HepG2 (cell line): ENCODE measurements around the gene CRYBA1. TPM values are rescaled to one million over a fixed set of nuclear protein-coding genes. Genes with fewer than 3 reads are reported as not detected.

ENCODE experiments used
- ATAC-seq: fragments of 200-7000 bp; cut with Tn5 transposase; 3 replicates; pipeline ENCODE4 v1.9.1; 2020; ENCODE audit warnings: mild to moderate bottlenecking, moderate library complexity
- BruUV-seq: library from RNA; stranded (reverse); fragments of 400-500 nt; replicated peaks from 2 replicates; lab custom pipeline; 2021; lab: Mats Ljungman, UMichigan
- CTCF ChIA-PET: fragments of 300-600 bp; formaldehyde crosslinking; extraction: SDS; loops from one replicate; lab custom pipeline; 2021; ENCODE audit warnings: low total read pairs, inconsistent platforms, low intra/inter-chr PET ratio; lab: Yijun Ruan, JAX
- POLR2A ChIA-PET: fragments of 350-600 bp; sonication (Branson Sonifier 250); formaldehyde crosslinking; loops from one replicate; lab custom pipeline; 2020; ENCODE audit warnings: antibody characterized with exemption, inconsistent platforms; lab: Yijun Ruan, JAX
- DNase-seq: peaks from one replicate; pipeline ENCODE4 v3.0.0-alpha.2; 2015; ENCODE audit warnings: low spot score
- FAIRE-seq: peaks from 3 replicates; lab custom pipeline; 2011; peaks lifted over from hg19 to GRCh38; lab: Jason Lieb, UNC
- H2AFZ ChIP-seq: one replicate; pipeline ENCODE4 v1.6.1; 2011; ENCODE audit warnings: low read length, inconsistent platforms
- H3K27ac ChIP-seq: fragments of 300-600 bp; 3 replicates; pipeline ENCODE4 v1.8.0; 2011; ENCODE audit warnings: mixed run types, mild to moderate bottlenecking, mixed read lengths, low read length, inconsistent platforms; ENCODE audit not compliant: insufficient read depth; ENCODE audit errors: extremely low read length
- H3K27me3 ChIP-seq, 2 experiments: fragments of 200-600 bp in 1 of 2; 2 replicates in 1 of 2; 3 replicates in 1 of 2; pipeline versions ENCODE4 v1.6.0 to v1.8.0; 2011; ENCODE audit warnings: low read length in 2 of 2, mild to moderate bottlenecking in 2 of 2, moderate library complexity in 2 of 2, inconsistent platforms in 1 of 2; ENCODE audit not compliant: insufficient read depth in 2 of 2, control insufficient read depth in 1 of 2
- H3K36me3 ChIP-seq, 2 experiments: fragments of 200-600 bp in 1 of 2; replicated peaks in 1 of 2; 2 replicates in 1 of 2; 3 replicates in 1 of 2; pipeline versions ENCODE4 v1.5.1 to v1.8.0; 2011; ENCODE audit warnings: low read length in 2 of 2, inconsistent platforms in 1 of 2; ENCODE audit not compliant: insufficient read depth in 2 of 2, control insufficient read depth in 1 of 2
- H3K4me1 ChIP-seq: 2 replicates; pipeline ENCODE4 v1.5.1; 2012; ENCODE audit warnings: low read length, inconsistent platforms; ENCODE audit not compliant: insufficient read depth
- H3K4me2 ChIP-seq: 2 replicates; pipeline ENCODE4 v1.6.0; 2011; ENCODE audit warnings: low read depth, low read length, inconsistent platforms
- H3K4me3 ChIP-seq, 3 experiments: fragments of 200-600 bp in 1 of 3; sonication (generic), shearing (Covaris generic) in 1 of 3; replicated peaks in 1 of 3; 2 replicates each; pipeline ENCODE4 v1.5.1; 2011 to 2016; ENCODE audit warnings: low read length in 3 of 3, inconsistent platforms in 2 of 3, low read depth in 2 of 3, mild to moderate bottlenecking in 2 of 3, control low read depth in 1 of 3, mixed read lengths in 1 of 3; ENCODE audit not compliant: insufficient read depth in 1 of 3
- H3K79me2 ChIP-seq: one replicate; pipeline ENCODE4 v1.6.1; 2011; ENCODE audit warnings: low read length, inconsistent platforms; ENCODE audit not compliant: insufficient read depth
- H3K9ac ChIP-seq: 2 replicates; pipeline ENCODE4 v1.6.0; 2011; ENCODE audit warnings: mild to moderate bottlenecking, low read depth, low read length, inconsistent platforms; ENCODE audit not compliant: insufficient read depth
- H3K9me3 ChIP-seq: 2 replicates; pipeline ENCODE4 v1.5.1; 2012; ENCODE audit warnings: mild to moderate bottlenecking, low read length
- H4K20me1 ChIP-seq: 2 replicates; pipeline ENCODE4 v1.6.0; 2011; ENCODE audit warnings: inconsistent platforms, mild to moderate bottlenecking, low read length, moderate library complexity; ENCODE audit not compliant: insufficient read depth
- HIC2 ChIP-seq: sonication (generic); formaldehyde crosslinking; IDR thresholded peaks from 2 replicates; pipeline ENCODE4 v1.9.0; 2022; ENCODE audit warnings: low read depth, missing genetic modification reagents
- HNRNPLL ChIP-seq: fragments of 200-400 bp; formaldehyde crosslinking; IDR thresholded peaks from 2 replicates; pipeline ENCODE4 v1.6.1; 2017; ENCODE audit warnings: mild to moderate bottlenecking, low read depth, low read length; ENCODE audit not compliant: poor library complexity, severe bottlenecking
- IRF2 ChIP-seq: IDR thresholded peaks from 2 replicates; pipeline ENCODE4 v1.6.1; 2018; ENCODE audit warnings: missing genetic modification reagents, missing compliant biosample characterization
- KDM2A ChIP-seq: sonication (generic); formaldehyde crosslinking; IDR thresholded peaks from 2 replicates; pipeline ENCODE4 v1.4.0; 2020; ENCODE audit warnings: low read depth, missing genetic modification reagents, borderline replicate concordance
- KLF15 ChIP-seq: sonication (generic); formaldehyde crosslinking; IDR thresholded peaks from 2 replicates; pipeline ENCODE4 v1.8.1; 2023; ENCODE audit warnings: borderline replicate concordance, mild to moderate bottlenecking, inconsistent platforms, missing genetic modification reagents, mixed read lengths
- PHF8 ChIP-seq: sonication (generic); formaldehyde crosslinking; IDR thresholded peaks from 2 replicates; pipeline ENCODE4 v1.5.0; 2020; ENCODE audit warnings: missing genetic modification reagents
- REL ChIP-seq: sonication (generic); formaldehyde crosslinking; conservative IDR thresholded peaks from 2 replicates; pipeline ENCODE4 v1.8.0; 2022; ENCODE audit warnings: mild to moderate bottlenecking, missing genetic modification reagents, moderate library complexity
- SMAD9 ChIP-seq: sonication (generic); formaldehyde crosslinking; IDR thresholded peaks from 2 replicates; pipeline ENCODE4 v1.5.1; 2020; ENCODE audit warnings: mild to moderate bottlenecking, missing genetic modification reagents
- TMF1 ChIP-seq: sonication (generic); formaldehyde crosslinking; IDR thresholded peaks from 2 replicates; pipeline ENCODE4 v1.8.1; 2022; ENCODE audit warnings: low read depth, missing genetic modification reagents
- ZBTB38 ChIP-seq: sonication (generic); formaldehyde crosslinking; IDR thresholded peaks from 2 replicates; pipeline ENCODE4 v1.5.1; 2020; ENCODE audit warnings: mild to moderate bottlenecking, missing genetic modification reagents
- ZFP62 ChIP-seq: sonication (generic); formaldehyde crosslinking; IDR thresholded peaks from 2 replicates; pipeline ENCODE4 v1.4.0; 2020; ENCODE audit warnings: missing genetic modification reagents
- ZMYM4 ChIP-seq: sonication (generic); formaldehyde crosslinking; IDR thresholded peaks from 2 replicates; pipeline ENCODE4 v1.8.1; 2023; ENCODE audit warnings: mild to moderate bottlenecking, missing genetic modification reagents
- WGBS: methylation state at CpG from one replicate; pipeline ENCODE4 v1.1.6; 2017; ENCODE audit warnings: low lambda C conversion rate; 5-methylcytosine and 5-hydroxymethylcytosine counted together
- in situ Hi-C: cut with HindIII; loops from 2 replicates; pipeline ENCODE4 v1.10.0; 2017; ENCODE audit warnings: low pct_unique_long_range_greater_than_20kb; ENCODE audit not compliant: extremely low pct_ligation_motif_present
- intact Hi-C: fragments of 100-400 bp; cut with micrococcal nuclease; formaldehyde crosslinking; loops from one replicate; pipeline ENCODE4 v1.10.0; 2022; ENCODE audit not compliant: unreplicated experiment
- polyA plus RNA-seq, 8 experiments: library from polyadenylated mRNA; depleted of rRNA in 3 of 8; stranded (reverse) in 7 of 8; unstranded in 1 of 8; fragments of >200 nt; fragmentation: Illumina TruSeq in 4 of 8; extraction: Trizol in 4 of 8; gene quantifications; 2 replicates each; pipeline versions ENCODE4 v1.2.1 to v1.2.3, GENCODE V29; 2011 to 2016; ENCODE audit warnings: low read depth in 4 of 8, missing spikeins in 1 of 8, mixed read lengths in 1 of 8; ENCODE audit not compliant: insufficient read depth in 1 of 8
- total RNA-seq, 5 experiments: library from RNA; depleted of rRNA; stranded (reverse); fragments of >200 nt; fragmentation: Illumina TruSeq; extraction: Trizol; gene quantifications; 2 replicates each; pipeline ENCODE4 v1.2.3, GENCODE V29; 2016; ENCODE audit warnings: low read depth in 1 of 5
- TF ChIP-seq, protein P1 (sequence below): sonication (generic); formaldehyde crosslinking; IDR thresholded peaks from 2 replicates; pipeline ENCODE4 v1.5.0; 2020; ENCODE audit warnings: mild to moderate bottlenecking, missing genetic modification reagents, borderline replicate concordance

CRYBA1 gene
- total and polyA plus RNA-seq, 2 of the 13 experiments (the other 11 are each of a cell fraction or from before 2014, with no cell fraction given), result not detected

- TF ChIP-seq HNRNPLL, result no peak
- TF ChIP-seq, all 625 proteins: peak for 0
Observed at GRCh38 chr17:29238133-29238850, 8.4 kb upstream of the CRYBA1 start (continued).

- no peak overlapping the region for H3K27ac ChIP-seq
- CTCF ChIA-PET, result no interaction called here
- H3K9ac ChIP-seq, result no peak overlapping the region
- no peaks in the 10 kb centered on the region for H3K79me2 ChIP-seq
- WGBS, result 21% methylated on average over 2 of the region's 2 CpGs
- H3K4me2 ChIP-seq, result no peak overlapping the region
- H4K20me1 ChIP-seq, result no peaks in the 10 kb centered on the region
- FAIRE-seq, result no peak
- POLR2A ChIA-PET, result interaction anchor here (1.0 to 1.7 kb wide), 4 partner anchors 16 to 92 kb away, joined by 4 to 8 read pairs (median 5); partner anchors contain the start of gene NUFIP2
- DNase-seq, result no peak
- H3K4me1 ChIP-seq, result peaks cover 28% of the 10 kb centered on the region
- intact Hi-C loops (no loop called here), in situ Hi-C loops (no loop called here)
- H3K36me3 ChIP-seq, result no peaks in the 10 kb centered on the region
- no peak overlapping the region for H3K4me3 ChIP-seq
- H2AFZ ChIP-seq, result no peak overlapping the region
- no TSS peak for BruUV-seq
- no peaks in the 10 kb centered on the region for H3K9me3 ChIP-seq
- no peak for ATAC-seq
- peaks cover 0 to 5% of the 10 kb centered on the region in 2 experiments; a peak in 1 of 5 replicates for H3K27me3 ChIP-seq
- TF ChIP-seq ZFP62 (CRISPR knock-in tag) (no peak), KDM2A (CRISPR knock-in tag) (no peak), PHF8 (CRISPR knock-in tag) (no peak), IRF2 (CRISPR knock-in tag) (no peak), ZMYM4 (CRISPR knock-in tag) (no peak), TMF1 (CRISPR knock-in tag) (no peak), HIC2 (CRISPR knock-in tag) (no peak), SMAD9 (no peak), KLF15 (CRISPR knock-in tag) (no peak), ZBTB38 (no peak), REL (no peak)
- TF ChIP-seq, protein P1, sequence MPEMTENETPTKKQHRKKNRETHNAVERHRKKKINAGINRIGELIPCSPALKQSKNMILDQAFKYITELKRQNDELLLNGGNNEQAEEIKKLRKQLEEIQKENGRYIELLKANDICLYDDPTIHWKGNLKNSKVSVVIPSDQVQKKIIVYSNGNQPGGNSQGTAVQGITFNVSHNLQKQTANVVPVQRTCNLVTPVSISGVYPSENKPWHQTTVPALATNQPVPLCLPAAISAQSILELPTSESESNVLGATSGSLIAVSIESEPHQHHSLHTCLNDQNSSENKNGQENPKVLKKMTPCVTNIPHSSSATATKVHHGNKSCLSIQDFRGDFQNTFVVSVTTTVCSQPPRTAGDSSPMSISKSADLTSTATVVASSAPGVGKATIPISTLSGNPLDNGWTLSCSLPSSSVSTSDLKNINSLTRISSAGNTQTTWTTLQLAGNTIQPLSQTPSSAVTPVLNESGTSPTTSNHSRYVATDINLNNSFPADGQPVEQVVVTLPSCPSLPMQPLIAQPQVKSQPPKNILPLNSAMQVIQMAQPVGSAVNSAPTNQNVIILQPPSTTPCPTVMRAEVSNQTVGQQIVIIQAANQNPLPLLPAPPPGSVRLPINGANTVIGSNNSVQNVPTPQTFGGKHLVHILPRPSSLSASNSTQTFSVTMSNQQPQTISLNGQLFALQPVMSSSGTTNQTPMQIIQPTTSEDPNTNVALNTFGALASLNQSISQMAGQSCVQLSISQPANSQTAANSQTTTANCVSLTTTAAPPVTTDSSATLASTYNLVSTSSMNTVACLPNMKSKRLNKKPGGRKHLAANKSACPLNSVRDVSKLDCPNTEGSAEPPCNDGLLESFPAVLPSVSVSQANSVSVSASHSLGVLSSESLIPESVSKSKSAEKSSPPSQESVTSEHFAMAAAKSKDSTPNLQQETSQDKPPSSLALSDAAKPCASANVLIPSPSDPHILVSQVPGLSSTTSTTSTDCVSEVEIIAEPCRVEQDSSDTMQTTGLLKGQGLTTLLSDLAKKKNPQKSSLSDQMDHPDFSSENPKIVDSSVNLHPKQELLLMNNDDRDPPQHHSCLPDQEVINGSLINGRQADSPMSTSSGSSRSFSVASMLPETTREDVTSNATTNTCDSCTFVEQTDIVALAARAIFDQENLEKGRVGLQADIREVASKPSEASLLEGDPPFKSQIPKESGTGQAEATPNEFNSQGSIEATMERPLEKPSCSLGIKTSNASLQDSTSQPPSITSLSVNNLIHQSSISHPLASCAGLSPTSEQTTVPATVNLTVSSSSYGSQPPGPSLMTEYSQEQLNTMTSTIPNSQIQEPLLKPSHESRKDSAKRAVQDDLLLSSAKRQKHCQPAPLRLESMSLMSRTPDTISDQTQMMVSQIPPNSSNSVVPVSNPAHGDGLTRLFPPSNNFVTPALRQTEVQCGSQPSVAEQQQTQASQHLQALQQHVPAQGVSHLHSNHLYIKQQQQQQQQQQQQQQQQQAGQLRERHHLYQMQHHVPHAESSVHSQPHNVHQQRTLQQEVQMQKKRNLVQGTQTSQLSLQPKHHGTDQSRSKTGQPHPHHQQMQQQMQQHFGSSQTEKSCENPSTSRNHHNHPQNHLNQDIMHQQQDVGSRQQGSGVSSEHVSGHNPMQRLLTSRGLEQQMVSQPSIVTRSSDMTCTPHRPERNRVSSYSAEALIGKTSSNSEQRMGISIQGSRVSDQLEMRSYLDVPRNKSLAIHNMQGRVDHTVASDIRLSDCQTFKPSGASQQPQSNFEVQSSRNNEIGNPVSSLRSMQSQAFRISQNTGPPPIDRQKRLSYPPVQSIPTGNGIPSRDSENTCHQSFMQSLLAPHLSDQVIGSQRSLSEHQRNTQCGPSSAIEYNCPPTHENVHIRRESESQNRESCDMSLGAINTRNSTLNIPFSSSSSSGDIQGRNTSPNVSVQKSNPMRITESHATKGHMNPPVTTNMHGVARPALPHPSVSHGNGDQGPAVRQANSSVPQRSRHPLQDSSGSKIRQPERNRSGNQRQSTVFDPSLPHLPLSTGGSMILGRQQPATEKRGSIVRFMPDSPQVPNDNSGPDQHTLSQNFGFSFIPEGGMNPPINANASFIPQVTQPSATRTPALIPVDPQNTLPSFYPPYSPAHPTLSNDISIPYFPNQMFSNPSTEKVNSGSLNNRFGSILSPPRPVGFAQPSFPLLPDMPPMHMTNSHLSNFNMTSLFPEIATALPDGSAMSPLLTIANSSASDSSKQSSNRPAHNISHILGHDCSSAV, result no peak
Observed at GRCh38 chr17:29240477-29240876, 6.2 kb upstream of the CRYBA1 start.
